ENCODE results near the gene FBLN2.

Gene FBLN2

DNA sequence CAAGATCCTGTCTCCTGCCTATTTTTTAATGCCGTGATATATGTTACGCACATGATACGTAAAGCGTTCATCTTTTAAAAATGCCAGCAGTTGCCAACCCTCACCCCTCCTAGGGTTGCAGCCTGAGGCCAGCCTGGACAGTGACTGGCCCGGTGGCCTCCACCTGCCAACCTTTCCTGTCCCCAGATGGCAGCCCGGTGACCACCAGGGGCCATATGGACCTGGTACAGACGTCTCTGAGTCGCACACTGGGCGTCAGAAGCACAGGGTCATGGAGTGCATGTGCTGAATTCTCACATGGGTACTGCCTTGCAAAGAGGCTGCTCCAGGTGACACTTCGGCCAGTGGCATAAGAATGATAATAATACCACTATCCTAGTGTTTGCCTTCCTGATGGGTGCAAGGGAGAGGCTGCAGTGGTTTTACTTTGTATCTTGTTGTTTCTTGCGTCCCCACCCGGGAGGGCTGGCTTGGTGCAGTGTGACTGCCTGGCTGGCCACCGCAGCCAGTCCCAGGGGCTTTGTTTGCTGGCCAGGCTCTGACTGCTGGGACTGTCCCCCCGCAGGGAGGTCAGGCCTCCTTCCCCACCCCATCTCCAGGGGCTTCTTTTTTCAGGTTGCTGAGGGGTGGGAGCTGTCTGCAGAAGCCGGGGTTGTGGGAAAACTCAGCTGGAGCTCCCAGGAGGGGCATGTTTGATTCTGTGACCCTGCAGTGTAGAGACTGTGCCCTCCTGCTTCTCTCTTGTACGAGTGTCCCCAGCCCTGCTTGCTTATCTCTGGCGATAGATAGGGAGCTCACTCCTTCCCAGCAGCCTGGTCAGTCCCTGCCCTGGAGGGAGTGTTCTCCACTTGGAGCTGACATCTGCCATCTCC is 16.9 kb downstream of the FBLN2 start:
- Histone ChIP-seq H3K4me1 (ENCODE audit: control extremely low read depth in 1 of 4, control insufficient read depth in 4 of 4, insufficient read depth in 4 of 4, low read length in 3 of 4) (peaks cover 0 to 30% (median 8%) of the 10 kb centered on the region in 4 experiments), H3K36me3 (ENCODE audit: control insufficient read depth in 4 of 4, insufficient read depth in 4 of 4, low read length in 3 of 4) (no peaks in the 10 kb centered on the region), H3K27ac (ENCODE audit: insufficient read depth in 1 of 2, low read depth in 1 of 2, low read length in 2 of 2, poor library complexity in 1 of 2, severe bottlenecking in 2 of 2) (no peak overlapping the region), H3K9me3 (ENCODE audit: control extremely low read depth in 1 of 5, control insufficient read depth in 4 of 5, insufficient read depth in 2 of 5, low read depth in 1 of 5, low read length in 4 of 5) (no peaks in the 10 kb centered on the region), H3K4me3 (ENCODE audit: control insufficient read depth in 1 of 7, extremely low read depth in 1 of 7, insufficient read depth in 4 of 7, low read depth in 2 of 7, low read length in 6 of 7) (no peak overlapping the region), H3K27me3 (replicated peaks in 2 of 5; ENCODE audit: control insufficient read depth in 4 of 5, insufficient read depth in 5 of 5, low read length in 4 of 5) (no peaks in the 10 kb centered on the region)
- DNase-seq = no peak
- POLR2A ChIA-PET = no interaction called here
- CTCF ChIA-PET = interaction anchor here (0.9 to 1.1 kb wide), 3 partner anchors 9 to 82 kb away, joined by 3 read pairs; no protein-coding TSS in a partner anchor
- 92% methylated on average over 15 of the region's 17 CpGs for WGBS (ENCODE audit: insufficient coverage)

DNA sequence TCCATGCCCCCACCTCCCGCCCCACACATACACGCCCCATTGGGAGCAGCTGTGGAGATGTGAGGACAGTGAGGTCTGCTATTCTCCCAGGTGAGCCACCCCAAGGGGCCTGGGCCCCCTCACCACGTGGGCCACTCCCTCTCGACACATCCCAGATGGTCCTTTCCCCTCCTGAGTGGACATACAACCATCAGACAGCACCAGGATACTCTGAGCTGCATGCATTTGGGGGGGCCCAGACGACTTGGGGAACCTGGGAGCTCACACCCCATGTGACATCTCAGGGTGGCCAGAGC is 17.5 kb downstream of the FBLN2 start:
- Histone ChIP-seq H3K27me3 (replicated peaks in 2 of 5; ENCODE audit: control insufficient read depth in 4 of 5, insufficient read depth in 5 of 5, low read length in 4 of 5) (no peaks in the 10 kb centered on the region), H3K9me3 (ENCODE audit: control extremely low read depth in 1 of 5, control insufficient read depth in 4 of 5, insufficient read depth in 2 of 5, low read depth in 1 of 5, low read length in 4 of 5) (no peaks in the 10 kb centered on the region), H3K4me1 (ENCODE audit: control extremely low read depth in 1 of 4, control insufficient read depth in 4 of 4, insufficient read depth in 4 of 4, low read length in 3 of 4) (peaks cover 0 to 28% (median 8%) of the 10 kb centered on the region in 4 experiments), H3K4me3 (ENCODE audit: control insufficient read depth in 1 of 7, extremely low read depth in 1 of 7, insufficient read depth in 4 of 7, low read depth in 2 of 7, low read length in 6 of 7) (no peak overlapping the region), H3K27ac (ENCODE audit: insufficient read depth in 1 of 2, low read depth in 1 of 2, low read length in 2 of 2, poor library complexity in 1 of 2, severe bottlenecking in 2 of 2) (no peak overlapping the region), H3K36me3 (ENCODE audit: control insufficient read depth in 4 of 4, insufficient read depth in 4 of 4, low read length in 3 of 4) (no peaks in the 10 kb centered on the region)
- DNase-seq = no peak
- WGBS (ENCODE audit: insufficient coverage) = 100% methylated on average over 2 of the region's 5 CpGs
- ChIA-PET POLR2A (no interaction called here), CTCF (interaction anchor here (0.9 to 1.1 kb wide), 3 partner anchors 9 to 82 kb away, joined by 3 read pairs; no protein-coding TSS in a partner anchor)

DNA sequence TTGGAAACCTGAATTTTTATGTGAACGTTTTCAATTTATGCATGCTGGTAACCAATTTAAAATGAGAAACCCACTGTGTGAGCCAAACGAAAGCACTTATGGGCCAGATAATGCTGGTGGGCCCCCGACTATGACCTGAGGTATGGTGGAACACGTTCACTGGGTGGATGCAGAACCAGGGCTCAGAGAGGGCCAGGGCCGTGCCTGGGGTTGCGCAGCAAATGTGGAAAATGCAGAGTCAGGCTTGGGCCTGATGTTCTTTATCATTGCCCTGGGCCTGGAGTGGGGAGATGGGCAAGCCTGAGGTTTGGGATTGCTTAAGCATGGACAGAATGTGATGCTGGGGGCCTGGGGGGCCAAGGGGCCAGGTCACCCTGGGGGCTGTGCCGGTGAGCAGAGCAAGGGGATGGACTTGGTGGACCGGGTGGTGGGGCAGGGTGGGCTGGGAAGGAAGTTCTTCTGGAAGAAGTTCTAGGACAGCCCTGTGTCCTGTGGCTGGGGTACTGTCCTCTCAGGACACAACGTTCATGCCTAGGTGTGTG is 17.9 kb downstream of the FBLN2 start:
- Histone ChIP-seq H3K4me1 (ENCODE audit: control extremely low read depth in 1 of 4, control insufficient read depth in 4 of 4, insufficient read depth in 4 of 4, low read length in 3 of 4) (peaks cover 0 to 24% (median 7%) of the 10 kb centered on the region in 4 experiments), H3K4me3 (ENCODE audit: control insufficient read depth in 1 of 7, extremely low read depth in 1 of 7, insufficient read depth in 4 of 7, low read depth in 2 of 7, low read length in 6 of 7) (no peak overlapping the region), H3K27me3 (replicated peaks in 2 of 5; ENCODE audit: control insufficient read depth in 4 of 5, insufficient read depth in 5 of 5, low read length in 4 of 5) (no peaks in the 10 kb centered on the region), H3K27ac (ENCODE audit: insufficient read depth in 1 of 2, low read depth in 1 of 2, low read length in 2 of 2, poor library complexity in 1 of 2, severe bottlenecking in 2 of 2) (no peak overlapping the region), H3K36me3 (ENCODE audit: control insufficient read depth in 4 of 4, insufficient read depth in 4 of 4, low read length in 3 of 4) (no peaks in the 10 kb centered on the region), H3K9me3 (ENCODE audit: control extremely low read depth in 1 of 5, control insufficient read depth in 4 of 5, insufficient read depth in 2 of 5, low read depth in 1 of 5, low read length in 4 of 5) (no peaks in the 10 kb centered on the region)
- CTCF ChIA-PET = interaction anchor here (0.9 to 1.1 kb wide), 3 partner anchors 10 to 81 kb away, joined by 3 read pairs; no protein-coding TSS in a partner anchor
- POLR2A ChIA-PET = no interaction called here
- DNase-seq = no peak
- 98% methylated on average over 7 of the region's 9 CpGs for WGBS (ENCODE audit: insufficient coverage)

DNA sequence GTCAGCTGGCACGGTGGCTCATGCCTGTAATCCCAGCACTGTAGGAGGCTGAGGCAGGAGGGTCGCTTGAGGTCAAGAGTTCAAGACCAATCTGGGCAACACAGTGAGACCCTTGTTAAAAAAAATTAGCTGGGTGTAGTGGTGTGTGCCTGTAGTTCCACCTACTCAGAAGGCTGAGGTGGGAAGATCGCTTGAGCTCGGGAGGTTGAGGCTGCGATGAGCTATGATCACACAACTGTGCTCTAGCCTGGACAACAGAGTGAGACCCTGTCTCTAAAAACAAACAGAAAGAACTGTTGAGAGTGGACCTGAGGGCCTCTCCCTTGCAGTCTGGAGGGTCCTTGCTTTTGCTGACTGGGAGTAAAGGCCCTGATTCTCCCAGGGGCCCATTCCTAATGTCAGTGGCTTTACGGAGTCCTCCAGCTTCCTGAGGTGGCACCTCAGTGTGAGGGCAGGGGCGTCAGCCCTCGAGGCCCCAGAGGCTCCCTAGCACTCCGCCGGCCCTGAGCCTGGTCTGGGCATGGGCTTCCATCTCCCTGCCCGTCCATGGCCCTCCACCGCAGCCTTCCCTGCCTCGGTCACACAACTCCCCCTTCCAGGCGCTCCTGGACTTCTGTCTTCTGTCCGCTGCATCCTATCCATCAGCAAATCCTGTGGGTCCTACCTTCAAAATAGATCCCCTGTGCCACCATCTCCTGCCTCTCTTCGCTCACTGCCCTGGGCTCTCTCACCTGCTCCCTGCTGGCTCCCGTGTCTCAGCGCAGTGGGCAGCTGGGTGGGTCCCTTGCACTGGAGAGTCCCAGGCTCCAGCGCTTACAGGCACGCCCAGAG is 19.0 kb downstream of the FBLN2 start:
- Histone ChIP-seq H3K4me3 (ENCODE audit: control insufficient read depth in 1 of 7, extremely low read depth in 1 of 7, insufficient read depth in 4 of 7, low read depth in 2 of 7, low read length in 6 of 7) (no peak overlapping the region), H3K36me3 (ENCODE audit: control insufficient read depth in 4 of 4, insufficient read depth in 4 of 4, low read length in 3 of 4) (no peaks in the 10 kb centered on the region), H3K27ac (ENCODE audit: insufficient read depth in 1 of 2, low read depth in 1 of 2, low read length in 2 of 2, poor library complexity in 1 of 2, severe bottlenecking in 2 of 2) (no peak overlapping the region), H3K4me1 (ENCODE audit: control extremely low read depth in 1 of 4, control insufficient read depth in 4 of 4, insufficient read depth in 4 of 4, low read length in 3 of 4) (peaks cover 0 to 13% (median 0%) of the 10 kb centered on the region in 4 experiments), H3K9me3 (ENCODE audit: control extremely low read depth in 1 of 5, control insufficient read depth in 4 of 5, insufficient read depth in 2 of 5, low read depth in 1 of 5, low read length in 4 of 5) (no peaks in the 10 kb centered on the region), H3K27me3 (replicated peaks in 2 of 5; ENCODE audit: control insufficient read depth in 4 of 5, insufficient read depth in 5 of 5, low read length in 4 of 5) (no peaks in the 10 kb centered on the region)
- WGBS (ENCODE audit: insufficient coverage) = 98% methylated on average over 15 of the region's 20 CpGs
- ChIA-PET CTCF (no interaction called here), POLR2A (no interaction called here)
- DNase-seq = no peak

DNA sequence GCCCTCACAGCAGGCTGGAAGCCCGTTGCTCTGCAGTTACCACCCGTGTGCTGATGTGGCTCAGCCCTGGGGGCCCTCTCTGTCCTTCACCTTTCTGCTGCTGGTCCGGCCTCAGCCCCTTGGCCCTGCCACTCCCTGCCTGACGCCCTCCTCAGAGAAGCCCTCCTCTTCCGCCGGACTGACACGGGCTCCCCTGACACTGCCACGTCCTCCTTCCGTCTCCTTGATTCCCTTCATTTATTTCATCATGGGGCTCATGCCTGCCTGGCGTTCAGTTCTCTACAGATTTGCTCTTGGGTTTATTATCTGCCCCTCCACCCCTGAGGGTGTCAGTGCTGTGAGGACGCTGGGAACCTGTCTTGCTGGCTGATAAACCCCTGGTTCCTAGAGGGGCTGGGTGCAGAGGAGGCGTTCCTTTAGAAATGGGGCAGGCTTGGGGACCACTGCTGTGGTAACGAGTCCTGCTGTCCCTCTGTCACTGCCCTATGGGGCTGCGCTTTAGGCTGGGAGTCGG is 19.6 kb downstream of the FBLN2 start:
- Histone ChIP-seq H3K4me1 (ENCODE audit: control extremely low read depth in 1 of 4, control insufficient read depth in 4 of 4, insufficient read depth in 4 of 4, low read length in 3 of 4) (peaks cover 0 to 12% (median 3%) of the 10 kb centered on the region in 4 experiments), H3K27ac (ENCODE audit: insufficient read depth in 1 of 2, low read depth in 1 of 2, low read length in 2 of 2, poor library complexity in 1 of 2, severe bottlenecking in 2 of 2) (no peak overlapping the region), H3K9me3 (ENCODE audit: control extremely low read depth in 1 of 5, control insufficient read depth in 4 of 5, insufficient read depth in 2 of 5, low read depth in 1 of 5, low read length in 4 of 5) (no peaks in the 10 kb centered on the region), H3K4me3 (ENCODE audit: control insufficient read depth in 1 of 7, extremely low read depth in 1 of 7, insufficient read depth in 4 of 7, low read depth in 2 of 7, low read length in 6 of 7) (no peak overlapping the region), H3K27me3 (replicated peaks in 2 of 5; ENCODE audit: control insufficient read depth in 4 of 5, insufficient read depth in 5 of 5, low read length in 4 of 5) (no peaks in the 10 kb centered on the region), H3K36me3 (ENCODE audit: control insufficient read depth in 4 of 4, insufficient read depth in 4 of 4, low read length in 3 of 4) (no peaks in the 10 kb centered on the region)
- WGBS (ENCODE audit: insufficient coverage) = 90% methylated on average over 15 of the region's 15 CpGs
- ChIA-PET CTCF (no interaction called here), POLR2A (no interaction called here)
- DNase-seq = no peak

DNA sequence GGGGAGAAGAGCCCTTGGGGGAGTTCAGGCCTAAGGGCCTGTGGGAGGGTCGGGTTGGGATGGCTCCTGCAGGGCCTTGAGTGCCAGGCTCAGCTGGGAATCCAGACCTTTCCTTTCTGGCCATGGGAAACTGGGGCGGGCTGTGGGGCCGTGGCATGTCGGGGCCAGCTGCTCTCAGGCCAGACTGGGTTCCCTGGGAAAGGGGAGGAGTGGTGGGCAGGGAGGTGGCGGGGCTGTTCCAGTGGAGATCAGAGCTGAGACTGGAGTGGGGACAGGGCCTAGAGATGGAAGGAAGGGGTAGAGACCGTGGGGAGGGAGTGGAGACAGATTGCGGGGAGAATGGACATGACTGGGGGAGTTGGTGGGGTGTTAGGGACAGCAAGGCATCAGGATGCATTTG is 20.3 kb downstream of the FBLN2 start:
- Histone ChIP-seq H3K36me3 (ENCODE audit: control insufficient read depth in 4 of 4, insufficient read depth in 4 of 4, low read length in 3 of 4) (no peaks in the 10 kb centered on the region), H3K4me3 (ENCODE audit: control insufficient read depth in 1 of 7, extremely low read depth in 1 of 7, insufficient read depth in 4 of 7, low read depth in 2 of 7, low read length in 6 of 7) (no peak overlapping the region), H3K27me3 (replicated peaks in 2 of 5; ENCODE audit: control insufficient read depth in 4 of 5, insufficient read depth in 5 of 5, low read length in 4 of 5) (no peaks in the 10 kb centered on the region), H3K9me3 (ENCODE audit: control extremely low read depth in 1 of 5, control insufficient read depth in 4 of 5, insufficient read depth in 2 of 5, low read depth in 1 of 5, low read length in 4 of 5) (no peaks in the 10 kb centered on the region), H3K27ac (ENCODE audit: insufficient read depth in 1 of 2, low read depth in 1 of 2, low read length in 2 of 2, poor library complexity in 1 of 2, severe bottlenecking in 2 of 2) (no peak overlapping the region), H3K4me1 (ENCODE audit: control extremely low read depth in 1 of 4, control insufficient read depth in 4 of 4, insufficient read depth in 4 of 4, low read length in 3 of 4) (peaks cover 0 to 18% (median 8%) of the 10 kb centered on the region in 4 experiments)
- DNase-seq = no peak
- WGBS (ENCODE audit: insufficient coverage) = 95% methylated on average over 7 of the region's 7 CpGs
- ChIA-PET POLR2A (no interaction called here), CTCF (interaction anchor here (0.8 kb wide), 1 partner anchor 17 kb away, joined by 3 read pairs; no protein-coding TSS in a partner anchor)
